ENCODE measurements around the gene EPHB2.

The EPHB2 gene

GRCh38 chr1:22775478-22775877, 64.8 kb downstream of the EPHB2 start:
- no peak overlapping the region for H3K4me2 ChIP-seq (ENCODE audit: low read depth, low read length, poor library complexity, severe bottlenecking)
- H3K36me3 ChIP-seq (ENCODE audit: insufficient read depth, low read length): no peaks in the 10 kb centered on the region

GRCh38 chr1:22776035-22776613, 65.5 kb downstream of the EPHB2 start:
- TF ChIP-seq EZH2phosphoT487 (IDR thresholded peaks at IDR 0.05; ENCODE audit: borderline replicate concordance) (no peak), CTCF (conservative IDR thresholded peaks at IDR 0.05; ENCODE audit: low read length) (no peak)
- Histone ChIP-seq H3K4me1 (ENCODE audit: insufficient read depth, low read length, poor library complexity, severe bottlenecking) (no peaks in the 10 kb centered on the region), H3K4me2 (ENCODE audit: low read depth, low read length, poor library complexity, severe bottlenecking) (no peak overlapping the region), H3K9ac (ENCODE audit: low read depth, low read length, poor library complexity, severe bottlenecking) (no peak overlapping the region), H3K9me2 (replicated peaks; ENCODE audit: low read depth, low read length) (no peaks in the 10 kb centered on the region), H3F3A (ENCODE audit: low read depth) (no peaks in the 10 kb centered on the region), H3K4me3 (ENCODE audit: low read length, poor library complexity, severe bottlenecking) (no peak overlapping the region), H4K20me1 (ENCODE audit: insufficient read depth, low read length, poor library complexity, severe bottlenecking) (no peaks in the 10 kb centered on the region), H3K27me3 (ENCODE audit: insufficient read depth, low read length, poor library complexity, severe bottlenecking) (no peaks in the 10 kb centered on the region), H3K79me2 (ENCODE audit: insufficient read depth, low read length) (no peaks in the 10 kb centered on the region), H3K36me3 (ENCODE audit: insufficient read depth, low read length) (no peaks in the 10 kb centered on the region), H2AFZ (ENCODE audit: low read length) (no peak overlapping the region), H3K9me3 (ENCODE audit: insufficient read depth, low read depth, low read length) (no peaks in the 10 kb centered on the region)

More at GRCh38 chr1:22775478-22775877, 64.8 kb downstream of the EPHB2 start:
- Histone ChIP-seq H2AFZ (ENCODE audit: low read length) (no peak overlapping the region), H3K9me2 (replicated peaks; ENCODE audit: low read depth, low read length) (no peaks in the 10 kb centered on the region), H3F3A (ENCODE audit: low read depth) (no peaks in the 10 kb centered on the region), H4K20me1 (ENCODE audit: insufficient read depth, low read length, poor library complexity, severe bottlenecking) (no peaks in the 10 kb centered on the region), H3K9me3 (ENCODE audit: insufficient read depth, low read depth, low read length) (no peaks in the 10 kb centered on the region), H3K4me1 (ENCODE audit: insufficient read depth, low read length, poor library complexity, severe bottlenecking) (no peaks in the 10 kb centered on the region), H3K79me2 (ENCODE audit: insufficient read depth, low read length) (no peaks in the 10 kb centered on the region), H3K4me3 (ENCODE audit: low read length, poor library complexity, severe bottlenecking) (no peak overlapping the region), H3K9ac (ENCODE audit: low read depth, low read length, poor library complexity, severe bottlenecking) (no peak overlapping the region), H3K27me3 (ENCODE audit: insufficient read depth, low read length, poor library complexity, severe bottlenecking) (no peaks in the 10 kb centered on the region)
- no peak for TF ChIP-seq EZH2phosphoT487 (IDR thresholded peaks at IDR 0.05; ENCODE audit: borderline replicate concordance)
- no peak for TF ChIP-seq CTCF (conservative IDR thresholded peaks at IDR 0.05; ENCODE audit: low read length)

- no peaks in the 10 kb centered on the region for H3K9me2 ChIP-seq (replicated peaks; ENCODE audit: low read depth, low read length)
- H2AFZ ChIP-seq (ENCODE audit: low read length): no peak overlapping the region
- H3K4me1 ChIP-seq (ENCODE audit: insufficient read depth, low read length, poor library complexity, severe bottlenecking): no peaks in the 10 kb centered on the region
- no peaks in the 10 kb centered on the region for H3K79me2 ChIP-seq (ENCODE audit: insufficient read depth, low read length)
- no peaks in the 10 kb centered on the region for H4K20me1 ChIP-seq (ENCODE audit: insufficient read depth, low read length, poor library complexity, severe bottlenecking)
- no peak for TF ChIP-seq EZH2phosphoT487 (IDR thresholded peaks at IDR 0.05; ENCODE audit: borderline replicate concordance)
- TF ChIP-seq CTCF (conservative IDR thresholded peaks at IDR 0.05; ENCODE audit: low read length): no peak
- no peaks in the 10 kb centered on the region for H3K36me3 ChIP-seq (ENCODE audit: insufficient read depth, low read length)
- H3K9ac ChIP-seq (ENCODE audit: low read depth, low read length, poor library complexity, severe bottlenecking): no peak overlapping the region
- H3K4me2 ChIP-seq (ENCODE audit: low read depth, low read length, poor library complexity, severe bottlenecking): no peak overlapping the region
- no peaks in the 10 kb centered on the region for H3F3A ChIP-seq (ENCODE audit: low read depth)
- no peak overlapping the region for H3K4me3 ChIP-seq (ENCODE audit: low read length, poor library complexity, severe bottlenecking)
- H3K9me3 ChIP-seq (ENCODE audit: insufficient read depth, low read depth, low read length): no peaks in the 10 kb centered on the region
- H3K27me3 ChIP-seq (ENCODE audit: insufficient read depth, low read length, poor library complexity, severe bottlenecking): no peaks in the 10 kb centered on the region
Measured at GRCh38 chr1:22777388-22778057, 66.9 kb downstream of the EPHB2 start.

Measured in Loucy (cell line).